SK-N-SH (cell line): ENCODE measurements around the gene OR6V1. TPM values are rescaled to one million over a fixed set of nuclear protein-coding genes. Genes with fewer than 3 reads are reported as not detected.

Experiments used
- CTCF ChIA-PET: fragments of 300-600, 350-600 bp; formaldehyde crosslinking; extraction: SDS; loops from one replicate; lab custom pipeline; 2021; lab: Yijun Ruan, JAX
- POLR2A ChIA-PET: fragments of 350-600 bp; sonication (Branson Sonifier 250); formaldehyde crosslinking; extraction: SDS; loops from one replicate; lab custom pipeline; 2020; ENCODE audit warnings: antibody characterized with exemption, inconsistent platforms; lab: Yijun Ruan, JAX
- DNase-seq: peaks from one replicate; pipeline ENCODE4 v3.0.0; 2012
- H2AFZ ChIP-seq: fragments of 200-600 bp; sonication (generic); 2 replicates; pipeline ENCODE4 v1.8.1; 2016; ENCODE audit warnings: antibody characterized with exemption, mild to moderate bottlenecking, low read depth
- H3F3A ChIP-seq: fragments of 200-600 bp; sonication (generic); replicated peaks from 2 replicates; pipeline ENCODE3; 2016; ENCODE audit warnings: antibody characterized with exemption, mild to moderate bottlenecking; ENCODE audit not compliant: insufficient read depth
- H3K27ac ChIP-seq, 2 experiments: fragments of 200-500 bp in 1 of 2; fragments of 200-600 bp in 1 of 2; sonication (Bioruptor generic) in 1 of 2; sonication (generic), shearing (Covaris generic) in 1 of 2; 2 replicates each; pipeline versions ENCODE4 v1.5.1 to v1.6.1; 2014 to 2016; ENCODE audit warnings: low read depth in 2 of 2, inconsistent platforms in 1 of 2, low read length in 1 of 2, mild to moderate bottlenecking in 1 of 2, mixed read lengths in 1 of 2
- H3K27me3 ChIP-seq: fragments of 200-600 bp; sonication (generic), shearing (Covaris generic); 2 replicates; pipeline ENCODE4 v1.6.1; 2016; ENCODE audit warnings: mixed run types; ENCODE audit not compliant: insufficient read depth
- H3K36me3 ChIP-seq, 2 experiments: fragments of 200-500 bp in 1 of 2; fragments of 200-600 bp in 1 of 2; sonication (Bioruptor generic) in 1 of 2; sonication (generic) in 1 of 2; replicated peaks in 1 of 2; 2 replicates each; pipeline versions ENCODE3 to v1.5.1; 2014 to 2016; ENCODE audit warnings: low read length in 1 of 2, mild to moderate bottlenecking in 1 of 2; ENCODE audit not compliant: insufficient read depth in 2 of 2, control insufficient read depth in 1 of 2
- H3K4me1 ChIP-seq, 2 experiments: fragments of 200-500 bp in 1 of 2; fragments of 200-600 bp in 1 of 2; sonication (Bioruptor generic) in 1 of 2; sonication (generic), shearing (Covaris generic) in 1 of 2; 2 replicates each; pipeline versions ENCODE4 v1.5.1 to v1.6.1; 2014 to 2016; ENCODE audit warnings: low read depth in 1 of 2, low read length in 1 of 2, mixed run types in 1 of 2; ENCODE audit not compliant: insufficient read depth in 2 of 2, control insufficient read depth in 1 of 2
- H3K4me2 ChIP-seq: fragments of 200-600 bp; sonication (generic), shearing (Covaris generic); 2 replicates; pipeline ENCODE4 v1.6.1; 2017; ENCODE audit warnings: mixed run types
- H3K4me3 ChIP-seq, 2 experiments: fragments of 200-500 bp in 1 of 2; fragments of 200-600 bp in 1 of 2; sonication (Bioruptor generic) in 1 of 2; sonication (generic), shearing (Covaris generic) in 1 of 2; 2 replicates each; pipeline versions ENCODE4 v1.5.1 to v1.8.1; 2014 to 2016; ENCODE audit warnings: low read depth in 2 of 2, inconsistent platforms in 1 of 2, low read length in 1 of 2, mild to moderate bottlenecking in 1 of 2, mixed read lengths in 1 of 2, moderate library complexity in 1 of 2
- H3K79me2 ChIP-seq: fragments of 200-600 bp; sonication (generic); 2 replicates; pipeline ENCODE4 v1.8.1; 2017; ENCODE audit warnings: mild to moderate bottlenecking; ENCODE audit not compliant: insufficient read depth
- H3K9ac ChIP-seq: fragments of 200-600 bp; sonication (generic); 2 replicates; pipeline ENCODE4 v1.6.1; 2017; ENCODE audit warnings: mixed run types
- H3K9me2 ChIP-seq: fragments of 200-600 bp; sonication (generic); 2 replicates; pipeline ENCODE4 v1.6.1; 2017; ENCODE audit warnings: mixed run types
- H3K9me3 ChIP-seq: fragments of 200-600 bp; sonication (generic); 2 replicates; pipeline ENCODE4 v1.6.1; 2017; ENCODE audit warnings: mixed run types, mild to moderate bottlenecking, moderate library complexity
- H4K20me1 ChIP-seq: fragments of 200-600 bp; sonication (generic); 2 replicates; pipeline ENCODE4 v1.6.1; 2017; ENCODE audit warnings: mild to moderate bottlenecking, mixed run types; ENCODE audit not compliant: insufficient read depth
- CHD2 ChIP-seq: fragments of 150-350 bp; IDR thresholded peaks from 2 replicates; pipeline ENCODE4 v1.6.1; 2018; ENCODE audit warnings: low read length; ENCODE audit not compliant: partially characterized antibody
- CTCF ChIP-seq: fragments of 200-600 bp; sonication (generic); IDR thresholded peaks from 2 replicates; pipeline ENCODE4 v1.6.1; 2017; ENCODE audit warnings: antibody characterized with exemption, mild to moderate bottlenecking, moderate library complexity
- EP300 ChIP-seq, 2 experiments: IDR thresholded peaks; 2 replicates each; pipeline versions ENCODE4 v1.4.0 to v1.6.1; 2012; ENCODE audit warnings: borderline replicate concordance in 1 of 2, low read depth in 1 of 2, low read length in 1 of 2
- FOXJ3 ChIP-seq: sonication (generic); formaldehyde crosslinking; IDR thresholded peaks from 2 replicates; pipeline ENCODE4 v1.5.1; 2020; ENCODE audit warnings: mild to moderate bottlenecking, missing genetic modification reagents
- FOXM1 ChIP-seq: IDR thresholded peaks from 2 replicates; pipeline ENCODE4 v1.4.0; 2012; ENCODE audit warnings: low read depth, mild to moderate bottlenecking
- GATA2 ChIP-seq: sonication (generic); formaldehyde crosslinking; IDR thresholded peaks from 2 replicates; pipeline ENCODE4 v1.5.0; 2020; ENCODE audit warnings: mild to moderate bottlenecking, missing genetic modification reagents
- JUND ChIP-seq: IDR thresholded peaks from 2 replicates; pipeline ENCODE4 v1.4.0; 2012
- MEF2A ChIP-seq: IDR thresholded peaks from 2 replicates; pipeline ENCODE4 v1.4.0; 2012; ENCODE audit warnings: low read depth, borderline replicate concordance
- MXI1 ChIP-seq: IDR thresholded peaks from 2 replicates; pipeline ENCODE4 v1.6.1; 2012; ENCODE audit warnings: mild to moderate bottlenecking, low read depth, low read length, improper control_type of control experiment
- NRF1 ChIP-seq: IDR thresholded peaks from 2 replicates; pipeline ENCODE4 v1.6.1; 2012; ENCODE audit warnings: low read depth, mild to moderate bottlenecking, low read length
- RAD21 ChIP-seq: IDR thresholded peaks from 2 replicates; pipeline ENCODE4 v1.6.1; 2012; ENCODE audit warnings: mild to moderate bottlenecking, low read length
- RCOR1 ChIP-seq: fragments of 150-350 bp; IDR thresholded peaks from 2 replicates; pipeline ENCODE4 v1.6.1; 2017; ENCODE audit warnings: antibody characterized with exemption, low read length
- RXRA ChIP-seq: IDR thresholded peaks from 2 replicates; pipeline ENCODE4 v1.4.0; 2012; ENCODE audit warnings: low read depth, mild to moderate bottlenecking, borderline replicate concordance
- TAF1 ChIP-seq: IDR thresholded peaks from 2 replicates; pipeline ENCODE4 v1.6.1; 2012; ENCODE audit warnings: low read depth, mild to moderate bottlenecking, low read length, moderate library complexity, borderline replicate concordance
- TCF12 ChIP-seq: IDR thresholded peaks from 2 replicates; pipeline ENCODE4 v1.4.0; 2012
- TEAD4 ChIP-seq: IDR thresholded peaks from 2 replicates; pipeline ENCODE4 v1.4.0; 2012; ENCODE audit warnings: mild to moderate bottlenecking, borderline replicate concordance; ENCODE audit not compliant: insufficient read depth
- WGBS: methylation state at CpG from one replicate; pipeline ENCODE4 v1.1.6; 2017; ENCODE audit warnings: low lambda C conversion rate; 5-methylcytosine and 5-hydroxymethylcytosine counted together
- polyA plus RNA-seq, 3 experiments: library from polyadenylated mRNA; depleted of rRNA; stranded (reverse); fragments of >200 nt; gene quantifications; 2 replicates each; pipeline ENCODE4 v1.2.3, GENCODE V29; 2012
- TF ChIP-seq, protein P1 (sequence below): fragments of 150-350 bp; IDR thresholded peaks from 2 replicates; pipeline ENCODE4 v1.6.1; 2017; ENCODE audit warnings: antibody characterized with exemption, low read length, low read depth, borderline replicate concordance
- TF ChIP-seq, protein P2 (sequence below): IDR thresholded peaks from 2 replicates; pipeline ENCODE4; 2012

OR6V1 gene
- polyA plus RNA-seq, 1 of the 3 experiments (the other 2 are of a cell fraction): not detected

DNA sequence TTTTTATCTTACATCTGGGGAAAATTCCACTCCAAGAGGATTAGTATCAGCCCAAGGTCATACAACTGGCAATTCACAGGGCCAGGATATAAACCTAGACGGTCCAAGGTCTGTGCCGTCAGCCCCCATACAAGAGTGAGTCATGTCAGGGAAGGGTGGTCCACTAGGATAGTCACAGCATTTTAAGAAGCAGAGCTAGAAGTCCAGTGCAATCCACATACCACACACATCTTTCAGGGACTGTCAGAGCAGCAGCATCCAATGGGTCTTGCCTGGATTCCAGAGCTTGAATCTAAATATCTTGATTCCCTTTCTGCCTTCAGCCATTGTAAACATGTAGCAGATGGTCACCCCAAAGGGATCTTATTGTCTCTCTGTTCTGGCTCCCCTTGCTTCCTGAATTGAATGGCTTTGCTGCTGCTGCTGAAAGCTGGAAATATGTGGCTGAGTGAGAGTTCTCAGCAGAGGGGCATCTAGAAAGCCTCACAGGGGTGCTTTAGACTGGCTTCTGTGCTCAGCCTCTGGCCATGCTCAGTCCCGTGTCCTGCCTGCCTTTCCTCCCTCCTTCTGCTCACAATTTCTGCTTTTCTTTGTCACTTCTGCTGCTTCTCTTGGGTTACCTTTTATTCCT, 9.9 kb upstream of the OR6V1 start:
- ChIA-PET POLR2A (no interaction called here), CTCF (interaction anchor here (1.6 to 2.1 kb wide), 3 partner anchors 10 to 39 kb away, joined by 4 to 8 read pairs (median 7); partner anchors contain the start of gene OR6V1)
- 0 out of 2 replicates have a peak overlapping the region, but pooled peaks have one; percentile 23 for H2AFZ ChIP-seq
- H4K20me1 ChIP-seq: no peaks in the 10 kb centered on the region
- no peaks in the 10 kb centered on the region for H3K79me2 ChIP-seq
- H3F3A ChIP-seq: no peaks in the 10 kb centered on the region
- H3K27ac ChIP-seq: peak overlapping the region in 1 of 2 experiments; percentile 53; a peak in 2 of 4 replicates
- TF ChIP-seq JUND (no peak), MEF2A (no peak), TAF1 (no peak), TCF12 (no peak), CHD2 (no peak), RXRA (no peak), TEAD4 (no peak), CTCF (no peak)
- TF ChIP-seq, protein P1, sequence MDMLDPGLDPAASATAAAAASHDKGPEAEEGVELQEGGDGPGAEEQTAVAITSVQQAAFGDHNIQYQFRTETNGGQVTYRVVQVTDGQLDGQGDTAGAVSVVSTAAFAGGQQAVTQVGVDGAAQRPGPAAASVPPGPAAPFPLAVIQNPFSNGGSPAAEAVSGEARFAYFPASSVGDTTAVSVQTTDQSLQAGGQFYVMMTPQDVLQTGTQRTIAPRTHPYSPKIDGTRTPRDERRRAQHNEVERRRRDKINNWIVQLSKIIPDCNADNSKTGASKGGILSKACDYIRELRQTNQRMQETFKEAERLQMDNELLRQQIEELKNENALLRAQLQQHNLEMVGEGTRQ: no peak
- TF ChIP-seq, protein P2, sequence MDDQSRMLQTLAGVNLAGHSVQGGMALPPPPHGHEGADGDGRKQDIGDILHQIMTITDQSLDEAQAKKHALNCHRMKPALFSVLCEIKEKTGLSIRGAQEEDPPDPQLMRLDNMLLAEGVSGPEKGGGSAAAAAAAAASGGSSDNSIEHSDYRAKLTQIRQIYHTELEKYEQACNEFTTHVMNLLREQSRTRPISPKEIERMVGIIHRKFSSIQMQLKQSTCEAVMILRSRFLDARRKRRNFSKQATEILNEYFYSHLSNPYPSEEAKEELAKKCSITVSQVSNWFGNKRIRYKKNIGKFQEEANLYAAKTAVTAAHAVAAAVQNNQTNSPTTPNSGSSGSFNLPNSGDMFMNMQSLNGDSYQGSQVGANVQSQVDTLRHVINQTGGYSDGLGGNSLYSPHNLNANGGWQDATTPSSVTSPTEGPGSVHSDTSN: no peak
- WGBS: 4% methylated on average over 3 of the region's 3 CpGs
- H3K36me3 ChIP-seq: no peaks in the 10 kb centered on the region
- 0 out of 4 replicates have a peak, but pooled peaks cover 0 to 5% of the 10 kb centered on the region in 2 experiments for H3K4me1 ChIP-seq
- H3K4me3 ChIP-seq: no peak overlapping the region
- DNase-seq: no peak
- no peak overlapping the region for H3K9ac ChIP-seq
- no peaks in the 10 kb centered on the region for H3K9me2 ChIP-seq
- no peaks in the 10 kb centered on the region for H3K27me3 ChIP-seq
- H3K4me2 ChIP-seq: no peak overlapping the region
- no peaks in the 10 kb centered on the region for H3K9me3 ChIP-seq

DNA sequence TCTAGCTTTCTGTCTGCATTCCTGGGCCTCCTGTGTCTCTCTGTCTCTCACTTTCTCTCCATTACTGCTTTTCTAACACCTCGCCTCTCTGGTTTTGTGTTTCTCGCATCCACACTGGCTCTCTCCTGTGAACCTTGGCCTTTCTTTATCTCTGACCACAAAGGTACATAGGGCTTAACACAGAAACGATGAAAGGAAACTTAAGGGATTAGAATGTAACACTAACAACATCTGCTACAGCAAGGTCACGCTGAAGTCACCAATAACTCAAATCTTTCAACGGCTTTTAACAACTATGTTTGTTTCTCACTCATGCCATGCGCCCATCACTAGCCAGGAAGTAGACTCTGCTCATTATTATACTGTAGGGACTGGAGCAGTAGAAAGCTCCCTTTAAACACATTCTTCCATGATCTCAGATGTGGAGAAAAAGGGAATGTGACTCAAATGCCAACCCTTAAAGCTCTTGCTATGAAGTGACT, 9.3 kb upstream of the OR6V1 start:
- H4K20me1 ChIP-seq: no peaks in the 10 kb centered on the region
- no peaks in the 10 kb centered on the region for H3K9me3 ChIP-seq
- 0 out of 2 replicates have a peak overlapping the region, but pooled peaks have one; percentile 23 for H2AFZ ChIP-seq
- no peak overlapping the region for H3K4me2 ChIP-seq
- ChIA-PET CTCF (interaction anchor here (1.8 to 2.1 kb wide), 2 partner anchors 35 to 39 kb away, joined by 7 to 8 read pairs; no protein-coding TSS in a partner anchor), POLR2A (no interaction called here)
- no peaks in the 10 kb centered on the region for H3K27me3 ChIP-seq
- no peak overlapping the region for H3K9ac ChIP-seq
- H3K27ac ChIP-seq: peak overlapping the region in 1 of 2 experiments; percentile 53; a peak in 2 of 4 replicates
- H3K4me3 ChIP-seq: no peak overlapping the region
- DNase-seq: no peak
- H3K79me2 ChIP-seq: no peaks in the 10 kb centered on the region
- no peaks in the 10 kb centered on the region for H3K9me2 ChIP-seq
- 0 out of 4 replicates have a peak, but pooled peaks cover 0 to 5% of the 10 kb centered on the region in 2 experiments for H3K4me1 ChIP-seq
- WGBS: 41% methylated on average over 6 of the region's 6 CpGs
- H3F3A ChIP-seq: no peaks in the 10 kb centered on the region
- no peaks in the 10 kb centered on the region for H3K36me3 ChIP-seq
- TF ChIP-seq MXI1 (no peak), NRF1 (no peak), RXRA (no peak), EP300 (IDR thresholded peaks at IDR 0.05; ENCODE audit: borderline replicate concordance in 1 of 2, low read depth in 1 of 2, low read length in 1 of 2) (no peak), RCOR1 (no peak), FOXM1 (no peak), GATA2 (CRISPR knock-in tag) (no peak), RAD21 (no peak), TCF12 (no peak), FOXJ3 (CRISPR knock-in tag) (no peak), CTCF (no peak), JUND (no peak)
- TF ChIP-seq, protein P2: no peak
